Neutrophil (primary cell): ENCODE data around the gene FHIP1A.

ENCODE experiments used
- H3K27ac ChIP-seq: fragments of 200-600 bp; sonication (generic); 2 replicates; pipeline ENCODE4 v1.5.1; 2016; ENCODE audit warnings: mild to moderate bottlenecking, moderate library complexity
- H3K27me3 ChIP-seq: fragments of 200-600 bp; sonication (generic); 2 replicates; pipeline ENCODE4 v1.6.0; 2016; ENCODE audit warnings: mild to moderate bottlenecking
- H3K36me3 ChIP-seq: fragments of 200-600 bp; sonication (generic); 2 replicates; pipeline ENCODE4 v1.5.1; 2017
- H3K4me1 ChIP-seq, 2 experiments: fragments of 200-600 bp in 1 of 2; sonication (generic) in 1 of 2; 1 replicate in 1 of 2; 2 replicates in 1 of 2; pipeline versions ENCODE4 v1.5.1 to v1.6.1; 2013 to 2016; ENCODE audit warnings: low read depth in 1 of 2, low read length in 1 of 2, mild to moderate bottlenecking in 1 of 2, moderate library complexity in 1 of 2; ENCODE audit not compliant: control insufficient read depth in 1 of 2, insufficient read depth in 1 of 2
- H3K4me3 ChIP-seq, 2 experiments: fragments of 200-600 bp in 1 of 2; sonication (generic) in 1 of 2; 1 replicate in 1 of 2; 2 replicates in 1 of 2; pipeline ENCODE4 v1.5.1; 2013 to 2016; ENCODE audit warnings: low read depth in 1 of 2, low read length in 1 of 2, mild to moderate bottlenecking in 1 of 2, moderate library complexity in 1 of 2
- H3K9me3 ChIP-seq: fragments of 200-600 bp; sonication (generic); 2 replicates; pipeline ENCODE4 v1.5.1; 2016
- CTCF ChIP-seq: fragments of 200-600 bp; sonication (generic); IDR thresholded peaks from 2 replicates; pipeline ENCODE4 v1.5.1; 2016; ENCODE audit warnings: antibody characterized with exemption

The FHIP1A gene

GRCh38 chr4:151418856-151419255 is 9.9 kb downstream of the FHIP1A start:
- no peak overlapping the region for H3K27ac ChIP-seq
- no peaks in the 10 kb centered on the region for H3K36me3 ChIP-seq
- peaks cover 18% of the 10 kb centered on the region for H3K27me3 ChIP-seq
- peaks cover 0 to 5% of the 10 kb centered on the region in 2 experiments for H3K4me1 ChIP-seq
- no peak overlapping the region for H3K4me3 ChIP-seq
- no peaks in the 10 kb centered on the region for H3K9me3 ChIP-seq
- no peak for TF ChIP-seq CTCF

DNA sequence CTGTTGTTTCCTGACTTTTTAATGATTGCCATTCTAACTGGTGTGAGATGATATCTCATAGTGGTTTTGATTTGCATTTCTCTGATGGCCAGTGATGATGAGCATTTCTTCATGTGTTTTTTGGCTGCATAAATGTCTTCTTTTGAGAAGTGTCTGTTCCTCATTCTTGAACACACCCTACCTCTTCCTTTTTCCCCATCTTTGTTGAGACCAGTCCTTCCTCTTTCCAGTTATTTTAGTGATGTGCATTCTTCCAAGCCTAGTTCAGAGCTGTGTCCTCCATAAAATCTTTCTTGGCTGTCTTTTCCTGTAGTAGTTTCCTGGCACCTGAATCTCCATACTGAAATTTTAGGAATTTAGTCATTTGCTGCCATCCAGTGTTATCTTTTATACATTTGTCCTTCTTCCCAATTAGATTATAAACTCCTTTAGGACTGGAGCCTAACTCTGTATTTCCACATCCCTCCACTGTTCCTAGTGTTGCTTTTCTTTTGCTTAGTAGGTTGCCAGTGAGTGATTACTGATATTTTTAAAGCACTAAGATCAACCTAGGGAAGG is 11.4 kb downstream of the FHIP1A start:
- Histone ChIP-seq H3K27ac (no peak overlapping the region), H3K4me3 (no peak overlapping the region), H3K27me3 (peaks cover 3% of the 10 kb centered on the region), H3K4me1 (peaks cover 0 to 5% of the 10 kb centered on the region in 2 experiments), H3K36me3 (no peaks in the 10 kb centered on the region), H3K9me3 (no peaks in the 10 kb centered on the region)
- no peak for TF ChIP-seq CTCF

DNA sequence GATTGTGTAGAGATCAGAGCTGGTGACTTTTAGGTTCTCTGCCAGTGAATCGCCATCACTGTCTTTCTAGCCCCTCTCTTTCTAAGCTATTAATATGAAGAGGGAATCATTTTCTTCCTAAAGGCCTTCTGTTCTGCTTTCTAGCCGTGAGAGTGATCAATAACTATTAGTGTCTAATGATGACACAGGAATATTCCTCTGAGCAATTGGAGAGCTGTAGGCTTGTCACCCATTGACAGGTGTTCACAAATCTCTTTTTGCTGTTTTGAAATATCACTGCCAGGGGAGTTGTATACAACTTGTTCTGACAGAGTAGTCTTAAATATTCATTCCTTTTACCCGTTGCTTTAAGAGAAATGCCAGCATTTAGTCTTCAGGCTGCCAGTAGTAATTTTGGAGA is 13.9 kb downstream of the FHIP1A start:
- no peak for TF ChIP-seq CTCF
- peaks cover 0 to 5% of the 10 kb centered on the region in 2 experiments for H3K4me1 ChIP-seq

DNA sequence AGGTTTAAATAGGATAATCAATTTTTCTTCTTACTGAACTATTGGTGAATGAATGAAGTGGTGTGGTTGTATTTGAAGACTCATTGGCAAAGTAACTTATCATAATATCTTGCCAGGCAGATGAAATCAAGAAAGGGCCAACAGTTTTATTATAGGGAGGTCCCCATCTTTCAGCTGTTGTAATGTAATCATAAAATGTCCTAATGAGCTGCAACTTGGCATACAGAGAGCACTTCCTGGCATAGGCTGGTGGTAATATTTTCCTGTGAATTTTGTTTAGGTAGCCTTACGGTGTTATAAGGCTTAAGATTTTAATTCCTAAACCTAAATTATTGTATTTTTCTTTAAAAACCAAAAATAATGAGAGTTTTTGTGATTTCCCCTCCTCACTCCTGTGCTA is 17.5 kb downstream of the FHIP1A start:
- Histone ChIP-seq H3K9me3 (no peaks in the 10 kb centered on the region), H3K36me3 (no peaks in the 10 kb centered on the region), H3K4me3 (no peak overlapping the region), H3K27me3 (peaks cover 7% of the 10 kb centered on the region), H3K27ac (no peak overlapping the region), H3K4me1 (no peaks in the 10 kb centered on the region)
- TF ChIP-seq CTCF = no peak

More for the DNA sequence above, 13.9 kb downstream of the FHIP1A start:
- H3K27ac ChIP-seq = no peak overlapping the region
- peaks cover 7% of the 10 kb centered on the region for H3K27me3 ChIP-seq
- H3K4me3 ChIP-seq = no peak overlapping the region
- H3K36me3 ChIP-seq = no peaks in the 10 kb centered on the region
- H3K9me3 ChIP-seq = no peaks in the 10 kb centered on the region

DNA sequence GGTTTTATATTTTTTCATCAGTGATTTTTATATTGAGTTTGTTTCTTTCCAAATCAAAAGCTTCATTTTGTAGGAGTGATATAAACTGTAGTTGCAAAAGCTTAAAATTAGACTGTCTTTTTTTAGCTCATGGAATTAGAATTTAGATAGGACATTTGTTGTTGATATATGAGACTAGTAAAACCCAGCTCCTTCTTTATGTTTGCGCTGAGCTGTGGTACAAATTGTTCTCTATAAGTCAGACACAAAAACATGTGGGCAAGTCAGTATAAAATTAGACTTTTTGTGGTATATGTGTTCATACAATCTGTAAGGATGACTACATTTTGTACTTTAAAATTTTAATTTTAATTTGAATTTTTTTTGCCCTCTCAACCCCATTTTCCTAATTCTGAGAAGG is 18.3 kb downstream of the FHIP1A start:
- H3K36me3 ChIP-seq = no peaks in the 10 kb centered on the region
- H3K4me3 ChIP-seq = no peak overlapping the region
- H3K4me1 ChIP-seq = no peaks in the 10 kb centered on the region
- H3K27me3 ChIP-seq = peaks cover 7% of the 10 kb centered on the region
- no peak overlapping the region for H3K27ac ChIP-seq
- TF ChIP-seq CTCF = no peak
- H3K9me3 ChIP-seq = no peaks in the 10 kb centered on the region

DNA sequence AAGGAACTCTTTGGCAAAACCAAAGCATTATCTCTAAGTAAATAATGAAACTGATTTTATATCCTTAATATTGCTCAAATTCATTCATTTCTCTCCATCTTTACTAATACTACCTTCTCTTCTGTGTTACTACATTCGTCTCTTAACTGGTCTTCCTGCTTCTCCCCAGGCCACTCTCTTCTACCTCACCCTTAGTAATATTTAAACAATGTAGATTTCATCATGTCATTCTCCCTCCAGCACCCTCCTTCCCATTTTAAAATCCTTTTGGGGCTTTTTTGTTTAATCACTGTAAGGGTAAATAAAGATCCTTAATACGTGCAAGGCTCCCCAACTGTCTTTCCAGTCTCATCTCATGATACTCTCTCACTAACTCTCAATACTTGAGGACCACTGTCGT is 19.4 kb downstream of the FHIP1A start:
- no peaks in the 10 kb centered on the region for H3K9me3 ChIP-seq
- no peaks in the 10 kb centered on the region for H3K36me3 ChIP-seq
- no peaks in the 10 kb centered on the region for H3K4me1 ChIP-seq
- H3K4me3 ChIP-seq = no peak overlapping the region
- no peak overlapping the region for H3K27ac ChIP-seq
- no peak for TF ChIP-seq CTCF
- peaks cover 7% of the 10 kb centered on the region for H3K27me3 ChIP-seq
